HEK293 (cell line): ENCODE measurements around the gene KDM5A.

Experiments
- BCL6B ChIP-seq: fragments of 450-650 bp; formaldehyde crosslinking; IDR thresholded peaks from 2 replicates; pipeline ENCODE4 v1.5.1; 2017; ENCODE audit warnings: missing biosample characterization, missing genetic modification characterization
- CTCF ChIP-seq: fragments of 450-650 bp; formaldehyde crosslinking; IDR thresholded peaks from 2 replicates; pipeline ENCODE4 v1.5.1; 2016; ENCODE audit warnings: missing biosample characterization, missing genetic modification characterization
- GLI2 ChIP-seq: fragments of 450-650 bp; formaldehyde crosslinking; IDR thresholded peaks from 2 replicates; pipeline ENCODE4; 2017; ENCODE audit warnings: missing biosample characterization, missing genetic modification characterization, low read depth, borderline replicate concordance
- ZNF239 ChIP-seq: fragments of 450-650 bp; formaldehyde crosslinking; IDR thresholded peaks from 2 replicates; pipeline ENCODE4 v1.5.1; 2016; ENCODE audit warnings: missing biosample characterization, missing genetic modification characterization
- ZNF24 ChIP-seq: fragments of 450-650 bp; formaldehyde crosslinking; IDR thresholded peaks from 2 replicates; pipeline ENCODE4 v1.5.1; 2016; ENCODE audit warnings: missing biosample characterization, missing genetic modification characterization
- ZNF843 ChIP-seq: fragments of 450-650 bp; formaldehyde crosslinking; IDR thresholded peaks from 2 replicates; pipeline ENCODE4 v1.5.1; 2016; ENCODE audit warnings: missing biosample characterization, missing genetic modification characterization

GRCh38 chr12:286531-287300 lies 102.4 kb downstream of the KDM5A start:
- TF ChIP-seq ZNF843 = no peak
- no peak for TF ChIP-seq GLI2 (tag by site-specific recombination)
- TF ChIP-seq ZNF24 = no peak
- no peak for TF ChIP-seq CTCF (tag by site-specific recombination)
- no peak for TF ChIP-seq BCL6B
- TF ChIP-seq ZNF239 (tag by site-specific recombination) = no peak
